HG03103 (cell line): ENCODE results near the gene GOLGB1.

Experiments used
- ATAC-seq: cut with Tn5 transposase; IDR thresholded peaks from one replicate; pipeline ENCODE4 v1.9.1; 2021; ENCODE audit warnings: low read depth; ENCODE audit not compliant: unreplicated experiment

GOLGB1 gene

DNA sequence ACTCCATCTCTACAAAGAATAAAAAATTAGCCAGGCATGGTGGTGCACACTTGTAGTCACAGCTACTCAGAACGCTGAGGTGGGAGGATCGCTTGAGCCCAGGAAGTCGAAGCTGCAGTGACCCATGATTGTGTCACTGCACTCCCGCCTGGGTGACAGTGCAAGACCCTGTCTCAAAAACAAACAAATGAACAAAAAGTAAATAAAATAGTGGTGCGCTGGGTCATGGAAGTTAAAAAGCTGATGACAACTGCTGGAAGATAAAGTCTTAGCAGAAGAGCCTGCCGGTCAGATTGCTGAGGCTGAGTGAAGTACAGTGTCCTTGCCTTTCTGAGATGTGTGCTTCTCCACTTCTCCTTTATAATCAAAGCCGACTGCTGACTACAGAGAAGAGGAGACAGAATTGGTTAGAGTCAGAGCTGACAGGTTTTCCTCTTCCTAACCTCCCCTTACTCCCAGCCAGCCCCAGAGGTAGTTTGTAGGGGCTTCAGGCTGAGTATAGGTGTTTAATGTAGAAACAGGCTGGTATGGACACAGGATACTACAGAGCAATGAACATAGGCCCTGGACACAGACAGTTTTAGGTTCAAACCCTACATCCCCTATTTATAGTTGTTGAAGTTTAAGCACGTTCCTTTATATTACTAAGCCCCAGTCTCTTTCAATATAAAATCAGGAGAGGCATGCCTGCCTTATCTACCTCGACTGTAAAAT is 106.8 kb downstream of the GOLGB1 start:
- no peak for ATAC-seq

DNA sequence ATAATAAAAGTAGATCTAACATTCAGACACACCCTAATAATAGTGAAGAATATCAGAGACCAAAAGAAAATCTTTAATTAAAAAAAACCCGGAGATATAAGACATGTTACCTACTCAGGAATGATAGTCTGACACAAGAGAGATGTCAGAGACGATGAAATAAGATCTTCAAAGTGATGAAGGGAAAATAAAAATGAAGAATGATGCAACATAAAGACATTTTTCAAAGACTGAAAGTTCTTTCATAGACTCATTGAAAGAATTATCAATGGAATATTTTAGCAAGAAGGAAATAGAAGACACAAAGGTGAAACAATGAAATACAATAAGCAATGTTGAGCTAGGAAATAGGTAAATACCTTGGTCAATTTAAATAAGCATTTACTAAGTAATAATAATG is 108.4 kb downstream of the GOLGB1 start:
- ATAC-seq, result no peak

DNA sequence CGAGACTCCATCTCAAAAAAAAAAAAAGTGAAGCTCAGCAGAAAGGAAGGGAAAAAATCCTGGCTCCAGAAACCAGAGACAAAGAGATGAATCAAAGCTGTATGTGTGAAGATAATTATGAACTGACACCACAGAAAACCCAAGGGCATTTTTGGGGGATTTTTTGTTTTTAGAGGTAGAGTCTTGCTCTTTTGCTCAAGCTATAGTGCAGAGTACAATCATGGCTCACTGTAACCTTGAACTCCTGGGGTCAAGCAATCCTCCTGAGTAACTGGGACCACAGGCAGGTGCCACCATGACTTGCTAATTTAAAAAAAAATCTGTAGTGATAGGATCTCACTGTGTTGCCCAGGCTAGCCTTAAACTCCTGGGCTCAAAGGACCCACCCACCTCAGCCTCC is 111.6 kb downstream of the GOLGB1 start:
- no peak for ATAC-seq

DNA sequence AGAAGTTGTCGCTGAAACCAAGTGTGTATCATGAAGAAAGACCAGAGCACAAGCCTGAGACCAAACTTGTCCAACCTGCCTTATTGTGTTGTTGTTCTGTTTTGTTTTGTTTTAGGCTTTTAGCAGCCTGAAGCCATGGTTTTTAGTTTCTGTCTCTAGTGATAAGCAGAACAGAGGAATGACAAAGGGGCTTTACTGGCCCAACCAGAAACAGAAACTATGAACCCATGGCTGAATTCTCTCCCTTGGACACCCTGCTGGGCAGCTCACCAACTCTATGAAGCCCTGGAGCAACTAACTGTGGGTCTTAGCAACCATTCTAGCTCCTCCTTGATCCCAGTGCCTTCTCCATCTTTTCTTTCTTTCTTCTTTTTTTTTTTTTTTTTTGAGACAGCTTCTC is 119.2 kb downstream of the GOLGB1 start:
- no peak for ATAC-seq

DNA sequence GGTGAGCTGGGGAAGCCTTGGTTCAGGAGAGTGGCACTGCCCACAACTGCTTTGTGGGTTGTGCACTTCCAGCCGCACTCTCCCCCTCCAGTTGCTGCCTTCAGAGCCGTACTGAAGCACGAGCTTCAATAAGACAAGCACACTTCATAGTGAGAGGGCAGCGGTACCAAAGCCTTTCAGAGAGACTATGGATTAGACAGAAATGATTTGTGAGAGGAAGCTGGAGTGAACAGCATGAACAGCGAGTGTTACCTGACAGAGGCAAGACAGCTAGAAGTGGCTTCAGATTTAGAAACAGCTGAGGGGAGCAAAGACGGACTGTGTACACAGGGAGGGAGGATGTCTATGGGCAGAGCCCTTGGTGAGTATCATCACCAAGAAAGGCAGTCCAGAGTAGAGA is 119.9 kb downstream of the GOLGB1 start:
- no peak for ATAC-seq

DNA sequence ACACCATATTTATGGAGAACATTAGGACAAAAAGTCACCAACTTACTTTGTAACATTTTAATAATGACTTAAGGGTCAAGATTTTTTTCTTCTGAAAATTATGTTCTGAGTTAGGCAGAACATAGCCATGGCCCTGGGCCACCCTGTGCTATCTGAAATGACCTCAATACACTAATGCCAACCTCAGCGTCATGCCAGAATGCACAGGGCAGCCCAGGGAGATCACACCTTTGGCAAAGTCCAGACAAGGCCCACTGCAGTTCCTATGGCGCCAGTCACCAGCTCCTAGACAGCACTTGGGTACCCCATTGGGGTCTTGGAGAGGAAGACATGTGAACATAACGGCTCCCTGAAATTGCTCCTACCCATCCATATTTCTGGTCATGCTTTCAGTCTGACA is 121.9 kb downstream of the GOLGB1 start:
- no peak for ATAC-seq

DNA sequence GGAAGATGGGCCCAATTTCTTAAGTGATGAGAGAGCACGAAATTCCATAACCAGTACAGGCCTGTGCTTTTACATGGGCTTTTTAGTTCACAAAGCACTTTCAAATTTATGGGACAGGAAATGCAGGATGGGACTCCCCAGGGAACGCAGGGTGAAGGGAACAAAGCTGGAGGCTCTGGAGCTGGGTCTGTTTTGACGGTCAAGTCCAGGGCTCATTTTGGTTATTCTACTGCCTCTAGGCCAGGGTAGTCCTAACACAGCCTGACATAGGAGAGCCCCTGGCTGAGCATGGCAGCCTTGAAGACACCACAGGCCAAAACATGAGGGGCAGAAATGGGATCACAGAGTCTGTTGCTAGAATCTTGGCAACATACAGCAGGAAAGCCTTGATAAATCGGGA is 122.3 kb downstream of the GOLGB1 start:
- no peak for ATAC-seq

DNA sequence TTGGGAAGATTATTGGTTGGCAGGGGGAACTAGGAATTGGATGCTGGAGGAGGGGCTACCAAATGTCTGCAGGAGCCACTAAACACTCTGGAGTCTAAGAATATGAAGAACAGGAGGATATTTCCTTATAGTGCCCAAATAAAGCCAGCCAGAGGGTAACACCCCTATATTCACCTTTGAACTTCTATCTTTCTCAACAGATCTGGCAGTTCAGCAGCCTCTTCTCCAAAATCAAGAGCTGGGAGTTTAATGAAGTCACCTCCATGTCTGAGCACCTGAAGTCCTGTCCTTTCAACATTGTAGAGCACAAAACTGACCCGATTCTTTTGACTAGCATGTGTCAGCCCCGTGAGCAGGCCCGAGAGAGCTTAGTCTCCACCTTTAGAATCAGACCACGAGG is 123.0 kb downstream of the GOLGB1 start:
- ATAC-seq, result no peak

DNA sequence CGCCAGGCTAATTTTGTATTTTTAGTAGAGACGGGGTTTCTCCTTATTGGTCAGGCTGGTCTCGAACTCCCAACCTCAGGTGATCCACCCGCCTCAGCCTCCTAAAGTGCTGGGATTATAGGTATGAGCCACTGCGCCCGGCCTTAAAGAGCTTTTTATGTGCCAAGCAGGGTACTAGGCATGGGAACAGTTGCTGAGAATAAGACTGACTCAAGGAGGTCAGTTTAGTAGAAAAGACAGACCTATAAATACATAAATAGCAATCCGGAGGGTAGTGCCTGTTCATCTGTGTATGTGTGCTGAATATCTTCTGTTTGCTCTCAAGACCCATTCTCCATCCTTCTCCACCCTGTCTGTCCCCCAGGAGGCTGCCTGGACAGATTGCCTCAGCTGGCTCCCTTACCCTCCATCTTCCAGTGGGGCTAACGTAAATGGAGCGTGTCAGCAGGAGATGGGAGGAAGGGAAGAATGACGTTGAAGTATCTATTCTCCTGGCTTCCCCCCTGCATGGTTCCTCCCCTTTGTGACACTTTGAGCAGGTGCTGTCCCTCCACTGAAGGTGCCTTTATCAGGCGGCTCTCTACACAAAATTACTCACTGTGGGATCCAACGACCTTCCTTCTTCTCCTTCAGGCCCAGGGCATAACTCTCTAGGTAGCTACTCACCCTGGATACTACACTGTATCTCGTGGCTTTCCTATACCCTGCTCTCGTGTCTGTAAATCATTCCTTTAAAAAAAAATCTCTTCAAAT is 125.2 kb downstream of the GOLGB1 start:
- ATAC-seq, result no peak

DNA sequence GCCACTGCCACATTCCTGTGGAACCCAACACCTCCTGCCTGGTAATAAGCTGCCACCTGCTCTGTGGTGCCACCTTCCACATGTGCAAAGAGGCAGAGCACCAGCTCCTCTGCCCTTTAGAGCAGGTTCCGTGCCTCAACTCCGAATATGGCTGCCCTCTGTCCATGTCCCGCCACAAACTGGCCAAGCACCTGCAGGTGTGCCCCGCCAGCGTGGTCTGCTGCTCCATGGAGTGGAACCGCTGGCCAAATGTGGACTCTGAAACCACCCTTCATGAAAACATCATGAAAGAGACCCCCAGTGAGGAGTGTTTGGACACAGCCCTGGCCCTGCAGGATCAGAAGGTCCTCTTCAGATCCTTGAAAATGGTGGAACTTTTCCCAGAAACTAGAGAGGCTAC is 128.1 kb downstream of the GOLGB1 start:
- ATAC-seq, result no peak

DNA sequence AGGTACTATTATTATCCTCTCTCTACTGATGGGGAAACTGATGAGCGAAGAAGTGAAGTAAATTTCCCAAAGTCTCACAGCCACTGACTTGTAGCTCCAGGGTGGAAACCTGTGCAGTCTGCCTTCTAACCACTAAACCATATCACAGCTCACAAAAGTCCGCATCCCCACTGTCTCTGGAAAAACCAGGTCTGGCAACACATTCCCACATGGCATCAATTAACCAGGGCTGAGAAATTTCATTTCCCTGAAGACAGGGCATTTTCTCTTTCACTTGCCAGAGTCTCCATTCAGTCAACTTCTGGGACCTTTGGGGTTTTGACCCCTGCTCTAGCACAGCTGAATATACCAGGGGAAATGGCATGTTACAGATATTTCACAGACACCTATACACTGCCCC is 129.8 kb downstream of the GOLGB1 start:
- ATAC-seq, result no peak
